ENCODE results near the gene NAA80. TPM values are rescaled to one million over a fixed set of nuclear protein-coding genes. Genes with fewer than 3 reads are reported as not detected.

NAA80 gene
- total RNA-seq, 6 experiments from 2014 or later: 2.5 to 6.2 (median 3.5) TPM

DNA sequence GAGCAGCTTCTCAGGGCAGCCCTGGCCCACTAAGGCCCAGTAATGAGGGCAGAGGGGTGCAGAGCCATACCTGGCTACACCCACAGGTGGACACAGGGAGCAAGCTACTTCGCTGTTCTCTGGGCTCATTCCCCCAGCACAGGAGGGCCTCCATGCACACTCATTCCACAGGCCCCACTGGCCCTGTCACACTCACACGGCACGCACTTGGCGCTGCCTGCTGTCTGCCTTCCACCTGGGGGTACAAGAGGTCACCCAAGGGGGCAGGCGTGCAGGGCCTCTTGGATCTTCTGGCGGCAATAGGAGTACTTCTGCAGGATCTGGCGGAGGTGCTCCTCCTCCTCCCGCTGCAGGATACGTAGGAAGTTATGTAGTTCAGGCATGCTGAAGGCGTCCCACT is 31.1 kb upstream of the NAA80 start:
- H3K27ac ChIP-seq: no peak overlapping the region
- peaks cover 0 to 17% (median 5%) of the 10 kb centered on the region in 4 donors for H3K4me1 ChIP-seq
- peaks cover 7 to 29% (median 15%) of the 10 kb centered on the region in 4 donors for H3K36me3 ChIP-seq
- no peaks in the 10 kb centered on the region for H3K9me3 ChIP-seq
- 80% methylated on average over 2 of the region's 10 CpGs for WGBS (ENCODE audit: insufficient coverage, low coverage, low lambda C conversion rate, missing lambda C conversion rate)
- no peak for TF ChIP-seq POLR2A (IDR thresholded peaks at IDR 0.05)
- TF ChIP-seq, protein P1, sequence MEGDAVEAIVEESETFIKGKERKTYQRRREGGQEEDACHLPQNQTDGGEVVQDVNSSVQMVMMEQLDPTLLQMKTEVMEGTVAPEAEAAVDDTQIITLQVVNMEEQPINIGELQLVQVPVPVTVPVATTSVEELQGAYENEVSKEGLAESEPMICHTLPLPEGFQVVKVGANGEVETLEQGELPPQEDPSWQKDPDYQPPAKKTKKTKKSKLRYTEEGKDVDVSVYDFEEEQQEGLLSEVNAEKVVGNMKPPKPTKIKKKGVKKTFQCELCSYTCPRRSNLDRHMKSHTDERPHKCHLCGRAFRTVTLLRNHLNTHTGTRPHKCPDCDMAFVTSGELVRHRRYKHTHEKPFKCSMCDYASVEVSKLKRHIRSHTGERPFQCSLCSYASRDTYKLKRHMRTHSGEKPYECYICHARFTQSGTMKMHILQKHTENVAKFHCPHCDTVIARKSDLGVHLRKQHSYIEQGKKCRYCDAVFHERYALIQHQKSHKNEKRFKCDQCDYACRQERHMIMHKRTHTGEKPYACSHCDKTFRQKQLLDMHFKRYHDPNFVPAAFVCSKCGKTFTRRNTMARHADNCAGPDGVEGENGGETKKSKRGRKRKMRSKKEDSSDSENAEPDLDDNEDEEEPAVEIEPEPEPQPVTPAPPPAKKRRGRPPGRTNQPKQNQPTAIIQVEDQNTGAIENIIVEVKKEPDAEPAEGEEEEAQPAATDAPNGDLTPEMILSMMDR (IDR thresholded peaks at IDR 0.05): no peak
- ATAC-seq: no peak
- intact Hi-C loops (cut with DNase I): no loop called here
- H3K4me3 ChIP-seq: no peak overlapping the region
- H3K27me3 ChIP-seq: no peaks in the 10 kb centered on the region
- no peak for DNase-seq

DNA sequence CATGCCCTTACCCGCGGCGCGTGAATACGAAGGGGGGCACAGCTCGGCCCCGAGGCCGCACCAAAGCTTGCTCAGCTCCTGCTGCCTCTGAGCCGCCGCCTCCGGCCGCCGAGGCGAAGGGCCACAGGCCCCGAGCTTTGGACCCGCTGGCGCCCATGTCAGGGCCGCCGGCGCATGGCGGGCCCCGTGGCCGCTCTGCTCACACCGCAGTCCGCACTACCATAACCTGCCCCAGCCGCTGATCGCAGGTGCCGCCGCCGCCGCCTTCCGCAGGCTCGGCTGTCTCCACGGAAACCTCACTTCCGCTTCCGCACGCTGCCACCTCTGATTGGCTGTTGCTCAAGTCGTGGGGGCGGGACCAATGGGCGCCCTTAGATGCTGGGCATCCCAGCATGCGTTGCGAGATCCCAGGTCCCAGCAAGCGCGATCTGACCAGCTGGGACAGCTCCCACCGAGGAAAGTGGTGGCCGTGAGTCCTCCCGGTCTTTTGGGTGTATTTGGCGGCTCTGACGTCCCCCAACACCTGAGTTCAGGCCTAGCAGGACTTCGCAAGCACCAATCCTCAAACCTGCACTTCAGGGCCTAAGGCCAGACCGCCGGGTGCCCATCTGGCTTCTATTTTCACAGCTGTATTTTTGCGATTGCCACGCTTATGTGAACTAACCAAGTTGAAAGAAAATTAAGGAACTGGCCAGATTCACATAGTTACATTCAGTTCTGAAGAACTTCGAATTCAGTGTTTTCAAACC is 28.9 kb upstream of the NAA80 start, which contains the start of gene TUSC2:
TUSC2 (minus strand) TSS at position 281 of the 749 bp plus-strand sequence; CDS start at position 157, 124 bp downstream.
- Histone ChIP-seq H3K9me3 (no peaks in the 10 kb centered on the region), H3K36me3 (peaks cover 7 to 29% (median 15%) of the 10 kb centered on the region in 4 donors), H3K4me1 (peaks cover 0 to 19% (median 11%) of the 10 kb centered on the region in 4 donors), H3K27me3 (no peaks in the 10 kb centered on the region), H3K4me3 (peak within 1 kb of the TSS; percentile 82 to 93 (median 83)), H3K27ac (peak within 1 kb of the TSS in 2 of 3 donors; percentile 52 to 72)
- DNase-seq (peak; percentile 97 to 98 (median 97)), ATAC-seq (peak; percentile 82 to 89 (median 86))
- WGBS (ENCODE audit: insufficient coverage, low coverage, low lambda C conversion rate, missing lambda C conversion rate): 5% methylated on average over 21 of the region's 55 CpGs
- intact Hi-C loops (cut with DNase I): loop anchor here in 1 of 2 donors (5.0 kb wide), 1 partner anchor 51 kb away; the partner anchor contains the start of gene LSMEM2
- peak; percentile 68 for TF ChIP-seq POLR2A (IDR thresholded peaks at IDR 0.05)
- TF ChIP-seq, protein P1 (IDR thresholded peaks at IDR 0.05): no peak

DNA sequence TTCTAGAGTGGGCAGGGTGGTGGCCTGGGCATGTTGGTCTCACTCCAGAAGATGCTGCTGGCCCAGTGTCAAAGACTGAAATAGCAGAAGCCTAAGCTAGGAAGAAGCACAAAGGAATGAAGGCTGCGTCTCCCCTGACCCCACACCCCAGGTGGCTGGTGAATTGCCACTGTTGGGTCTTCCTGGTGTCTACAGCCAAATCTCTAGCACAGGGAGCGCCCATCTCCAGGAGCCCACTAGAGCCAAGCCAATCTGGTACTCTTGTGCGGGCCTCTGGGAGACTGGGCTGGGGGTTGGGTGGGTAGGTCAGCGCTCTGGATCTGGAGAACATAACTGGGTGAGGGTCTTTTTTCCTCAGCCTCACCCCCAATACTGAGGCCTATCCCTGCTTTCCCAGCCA is 27.9 kb upstream of the NAA80 start:
- no peaks in the 10 kb centered on the region for H3K27me3 ChIP-seq
- WGBS (ENCODE audit: insufficient coverage, low coverage, low lambda C conversion rate, missing lambda C conversion rate): 0% methylated on average over 1 of the region's 4 CpGs
- intact Hi-C loops (cut with DNase I): loop anchor here in 1 of 2 donors (5.0 kb wide), 1 partner anchor 50 kb away; the partner anchor contains the start of gene LSMEM2
- TF ChIP-seq, protein P1 (IDR thresholded peaks at IDR 0.05): no peak
- no peak for TF ChIP-seq POLR2A (IDR thresholded peaks at IDR 0.05)
- peaks cover 7 to 29% (median 15%) of the 10 kb centered on the region in 4 donors for H3K36me3 ChIP-seq
- H3K27ac ChIP-seq: no peak overlapping the region
- peak overlapping the region; percentile 82 to 93 (median 83) for H3K4me3 ChIP-seq
- H3K4me1 ChIP-seq: peaks cover 0 to 28% (median 13%) of the 10 kb centered on the region in 4 donors
- no peak for DNase-seq
- H3K9me3 ChIP-seq: no peaks in the 10 kb centered on the region
- no peak for ATAC-seq

DNA sequence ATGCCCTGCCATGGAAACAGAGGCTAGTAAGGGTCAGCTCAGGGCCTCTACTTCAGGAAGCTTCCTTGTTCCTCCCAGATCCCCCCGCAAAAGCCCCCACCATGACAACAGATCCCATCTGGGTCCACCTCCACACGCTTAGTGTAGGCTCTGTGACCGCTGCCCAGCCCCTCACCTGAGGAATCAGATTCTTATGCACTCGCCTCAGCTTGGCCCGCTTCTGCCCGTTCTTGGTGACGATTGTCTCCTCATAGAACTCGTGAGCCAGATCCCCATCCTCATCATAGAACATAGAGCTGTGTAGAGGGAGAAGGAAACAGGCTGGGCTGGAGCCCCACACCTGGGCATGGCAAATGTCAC is 27.0 kb upstream of the NAA80 start:
- H3K27ac ChIP-seq: no peak overlapping the region
- intact Hi-C loops (cut with DNase I): loop anchor here in 1 of 2 donors (5.0 kb wide), 1 partner anchor 49 kb away; the partner anchor contains the start of gene LSMEM2
- H3K27me3 ChIP-seq: no peaks in the 10 kb centered on the region
- ATAC-seq (no peak), DNase-seq (no peak)
- no peak for TF ChIP-seq POLR2A (IDR thresholded peaks at IDR 0.05)
- TF ChIP-seq, protein P1 (IDR thresholded peaks at IDR 0.05): no peak
- peaks cover 0 to 33% (median 15%) of the 10 kb centered on the region in 4 donors for H3K4me1 ChIP-seq
- no peaks in the 10 kb centered on the region for H3K9me3 ChIP-seq
- peaks cover 4 to 21% (median 9%) of the 10 kb centered on the region in 4 donors for H3K36me3 ChIP-seq
- H3K4me3 ChIP-seq: no peak overlapping the region
- 84% methylated on average over 4 of the region's 8 CpGs for WGBS (ENCODE audit: insufficient coverage, low coverage, low lambda C conversion rate, missing lambda C conversion rate)
